ENCODE data around the gene DPP6.

The DPP6 gene

GRCh38 chr7:154853063-154853726, 801.0 kb downstream of the DPP6 start:
- no peak for TF ChIP-seq CTCF (IDR thresholded peaks at IDR 0.05)
- H3K9me3 ChIP-seq: no peaks in the 10 kb centered on the region
- H3K4me3 ChIP-seq (ENCODE audit: low read depth in 1 of 2, low read length in 1 of 2): no peak overlapping the region
- H3K4me1 ChIP-seq (ENCODE audit: control insufficient read depth in 1 of 2, insufficient read depth in 1 of 2, low read depth in 1 of 2, low read length in 1 of 2): no peaks in the 10 kb centered on the region
- no peaks in the 10 kb centered on the region for H3K36me3 ChIP-seq
- no peaks in the 10 kb centered on the region for H3K27me3 ChIP-seq
- H3K27ac ChIP-seq: no peak overlapping the region

GRCh38 chr7:154853727-154854095, 801.5 kb downstream of the DPP6 start:
- no peaks in the 10 kb centered on the region for H3K9me3 ChIP-seq
- TF ChIP-seq CTCF (IDR thresholded peaks at IDR 0.05): no peak
- H3K27me3 ChIP-seq: no peaks in the 10 kb centered on the region
- H3K4me3 ChIP-seq (ENCODE audit: low read depth in 1 of 2, low read length in 1 of 2): no peak overlapping the region
- H3K4me1 ChIP-seq (ENCODE audit: control insufficient read depth in 1 of 2, insufficient read depth in 1 of 2, low read depth in 1 of 2, low read length in 1 of 2): no peaks in the 10 kb centered on the region
- H3K36me3 ChIP-seq: no peaks in the 10 kb centered on the region
- H3K27ac ChIP-seq: no peak overlapping the region

- no peaks in the 10 kb centered on the region for H3K36me3 ChIP-seq
- no peak for TF ChIP-seq CTCF (IDR thresholded peaks at IDR 0.05)
Measured at GRCh38 chr7:154854836-154855235, 802.6 kb downstream of the DPP6 start.

GRCh38 chr7:154855366-154855765, 803.2 kb downstream of the DPP6 start:
- H3K9me3 ChIP-seq: no peaks in the 10 kb centered on the region
- no peak overlapping the region for H3K27ac ChIP-seq
- no peaks in the 10 kb centered on the region for H3K27me3 ChIP-seq
- H3K36me3 ChIP-seq: no peaks in the 10 kb centered on the region
- TF ChIP-seq CTCF (IDR thresholded peaks at IDR 0.05): no peak
- H3K4me3 ChIP-seq (ENCODE audit: low read depth in 1 of 2, low read length in 1 of 2): no peak overlapping the region
- H3K4me1 ChIP-seq (ENCODE audit: control insufficient read depth in 1 of 2, insufficient read depth in 1 of 2, low read depth in 1 of 2, low read length in 1 of 2): no peaks in the 10 kb centered on the region

More at GRCh38 chr7:154854836-154855235, 802.6 kb downstream of the DPP6 start:
- Histone ChIP-seq H3K4me3 (ENCODE audit: low read depth in 1 of 2, low read length in 1 of 2) (no peak overlapping the region), H3K4me1 (ENCODE audit: control insufficient read depth in 1 of 2, insufficient read depth in 1 of 2, low read depth in 1 of 2, low read length in 1 of 2) (no peaks in the 10 kb centered on the region), H3K9me3 (no peaks in the 10 kb centered on the region), H3K27ac (no peak overlapping the region), H3K27me3 (no peaks in the 10 kb centered on the region)

- no peaks in the 10 kb centered on the region for H3K27me3 ChIP-seq
- no peak for TF ChIP-seq CTCF (IDR thresholded peaks at IDR 0.05)
- no peak overlapping the region for H3K27ac ChIP-seq
- H3K36me3 ChIP-seq: no peaks in the 10 kb centered on the region
- H3K4me1 ChIP-seq (ENCODE audit: control insufficient read depth in 1 of 2, insufficient read depth in 1 of 2, low read depth in 1 of 2, low read length in 1 of 2): no peaks in the 10 kb centered on the region
- H3K4me3 ChIP-seq (ENCODE audit: low read depth in 1 of 2, low read length in 1 of 2): no peak overlapping the region
- no peaks in the 10 kb centered on the region for H3K9me3 ChIP-seq
Measured at GRCh38 chr7:154856733-154857132, 804.5 kb downstream of the DPP6 start.

All from neutrophil (primary cell).